Osteocyte (in vitro differentiated cells): Measurements from ENCODE around the gene CACNA1C. TPM values are rescaled to one million over a fixed set of nuclear protein-coding genes. Genes with fewer than 3 reads are reported as not detected.
A peak's percentile ranks its signal among the peaks of the same experiment; 100 is the strongest.

ENCODE experiments used
- DNase-seq: peaks from one replicate; pipeline ENCODE4 v3.0.0; 2021; ENCODE audit warnings: mixed read lengths; ENCODE audit not compliant: unreplicated experiment; ENCODE audit errors: extremely low spot score
- H3K27ac Mint-ChIP-seq: one replicate; pipeline ENCODE4 v1.8.0; 2021; ENCODE audit warnings: mild to moderate bottlenecking, mixed read lengths; ENCODE audit not compliant: unreplicated experiment
- H3K27me3 Mint-ChIP-seq: one replicate; pipeline ENCODE4 v1.8.0; 2021; ENCODE audit warnings: mixed read lengths; ENCODE audit not compliant: unreplicated experiment
- H3K36me3 Mint-ChIP-seq: one replicate; pipeline ENCODE4 v1.8.0; 2021; ENCODE audit warnings: mixed read lengths; ENCODE audit not compliant: unreplicated experiment
- H3K4me1 Mint-ChIP-seq: one replicate; pipeline ENCODE4 v1.8.0; 2021; ENCODE audit warnings: mixed read lengths; ENCODE audit not compliant: unreplicated experiment
- H3K4me3 Mint-ChIP-seq: one replicate; pipeline ENCODE4 v1.8.0; 2021; ENCODE audit warnings: mild to moderate bottlenecking, moderate library complexity, mixed read lengths; ENCODE audit not compliant: unreplicated experiment
- H3K9me3 Mint-ChIP-seq: one replicate; pipeline ENCODE4 v1.8.0; 2021; ENCODE audit warnings: mixed read lengths; ENCODE audit not compliant: unreplicated experiment
- CTCF ChIP-seq: fragments of 200-600 bp; sonication (generic); IDR thresholded peaks from 2 replicates; pipeline ENCODE4 v1.5.0; 2021; ENCODE audit warnings: antibody characterized with exemption, mild to moderate bottlenecking, moderate library complexity
- total RNA-seq: library from RNA; stranded (reverse); gene quantifications from 2 replicates; pipeline ENCODE4 v1.2.1, GENCODE V29; 2021

Gene CACNA1C
- total RNA-seq, 1 donor from 2014 or later = 67.4 TPM

- Mint-ChIP-seq H3K27me3 (no peaks in the 10 kb centered on the region), H3K27ac (no peak overlapping the region), H3K4me3 (no peak overlapping the region), H3K36me3 (peaks cover 15% of the 10 kb centered on the region), H3K9me3 (no peaks in the 10 kb centered on the region), H3K4me1 (peaks cover 27% of the 10 kb centered on the region)
- no peak for TF ChIP-seq CTCF
- no peak for DNase-seq
Observed at GRCh38 chr12:2211119-2211518, 158.3 kb downstream of the CACNA1C start.

- peak overlapping the region; percentile 83 for H3K27ac Mint-ChIP-seq
- no peaks in the 10 kb centered on the region for H3K27me3 Mint-ChIP-seq
- no peak for DNase-seq
- TF ChIP-seq CTCF = no peak
- no peak overlapping the region for H3K4me3 Mint-ChIP-seq
- H3K4me1 Mint-ChIP-seq = peaks cover 27% of the 10 kb centered on the region
- H3K36me3 Mint-ChIP-seq = peaks cover 21% of the 10 kb centered on the region
- H3K9me3 Mint-ChIP-seq = no peaks in the 10 kb centered on the region
Observed at GRCh38 chr12:2212537-2212936, 159.8 kb downstream of the CACNA1C start.

- peaks cover 27% of the 10 kb centered on the region for H3K4me1 Mint-ChIP-seq
- H3K27ac Mint-ChIP-seq = peak overlapping the region; percentile 83
- H3K4me3 Mint-ChIP-seq = no peak overlapping the region
- TF ChIP-seq CTCF = no peak
- H3K9me3 Mint-ChIP-seq = no peaks in the 10 kb centered on the region
- H3K27me3 Mint-ChIP-seq = no peaks in the 10 kb centered on the region
- H3K36me3 Mint-ChIP-seq = peaks cover 26% of the 10 kb centered on the region
- no peak for DNase-seq
Observed at GRCh38 chr12:2212971-2213869, 160.4 kb downstream of the CACNA1C start.

GRCh38 chr12:2214411-2214810 lies 161.6 kb downstream of the CACNA1C start:
- Mint-ChIP-seq H3K4me3 (no peak overlapping the region), H3K4me1 (peaks cover 25% of the 10 kb centered on the region), H3K9me3 (no peaks in the 10 kb centered on the region), H3K36me3 (peaks cover 26% of the 10 kb centered on the region), H3K27me3 (no peaks in the 10 kb centered on the region), H3K27ac (no peak overlapping the region)
- no peak for TF ChIP-seq CTCF
- no peak for DNase-seq

- no peak for DNase-seq
- peaks cover 16% of the 10 kb centered on the region for H3K4me1 Mint-ChIP-seq
- no peaks in the 10 kb centered on the region for H3K27me3 Mint-ChIP-seq
- H3K36me3 Mint-ChIP-seq = peaks cover 30% of the 10 kb centered on the region
- no peaks in the 10 kb centered on the region for H3K9me3 Mint-ChIP-seq
- no peak overlapping the region for H3K4me3 Mint-ChIP-seq
- H3K27ac Mint-ChIP-seq = no peak overlapping the region
- TF ChIP-seq CTCF = no peak
Observed at GRCh38 chr12:2215709-2216560, 163.1 kb downstream of the CACNA1C start.
